Suppressor macrophage treated with lipopolysaccharide for 1 hour (primary cell): ENCODE data around the gene GLIPR1.
"Not testable (repeated sequence)": the region's sequence is repeated elsewhere in the genome, so short reads cannot be mapped to it uniquely, and the experiment has no call there.

Experiments used
- DNase-seq, 3 donors: peaks; one replicate each; pipeline ENCODE4 v3.0.0-alpha.2; 2020 to 2022

The GLIPR1 gene

DNA sequence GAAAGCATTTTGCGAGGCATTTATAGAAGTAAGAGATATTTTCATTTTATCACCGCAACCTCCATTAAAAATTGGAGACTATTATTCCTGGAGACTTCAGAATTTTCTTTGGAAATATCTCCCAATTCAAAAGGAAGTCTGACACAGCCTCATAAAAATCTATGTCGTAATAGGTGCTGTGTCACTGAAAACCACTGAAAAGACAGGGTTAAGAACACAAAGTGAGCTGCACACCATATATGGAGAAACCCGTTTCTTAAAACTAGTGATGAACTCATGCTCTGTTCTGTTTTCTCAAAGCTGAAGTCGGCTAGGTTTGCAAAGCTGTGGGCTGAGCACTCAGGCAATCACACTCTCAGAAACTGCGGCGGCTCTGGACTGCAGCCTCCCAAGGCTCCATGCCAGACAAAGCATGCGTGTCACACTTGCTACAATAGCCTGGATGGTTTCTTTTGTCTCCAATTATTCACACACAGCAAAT, at the start of gene GLIPR1:
Gene GLIPR1, plus strand, starts transcription at position 287 of the 481 bp plus-strand sequence. Its CDS starts 126 bp downstream, at position 413.
- peak; percentile 85 to 96 (median 95) for DNase-seq

DNA sequence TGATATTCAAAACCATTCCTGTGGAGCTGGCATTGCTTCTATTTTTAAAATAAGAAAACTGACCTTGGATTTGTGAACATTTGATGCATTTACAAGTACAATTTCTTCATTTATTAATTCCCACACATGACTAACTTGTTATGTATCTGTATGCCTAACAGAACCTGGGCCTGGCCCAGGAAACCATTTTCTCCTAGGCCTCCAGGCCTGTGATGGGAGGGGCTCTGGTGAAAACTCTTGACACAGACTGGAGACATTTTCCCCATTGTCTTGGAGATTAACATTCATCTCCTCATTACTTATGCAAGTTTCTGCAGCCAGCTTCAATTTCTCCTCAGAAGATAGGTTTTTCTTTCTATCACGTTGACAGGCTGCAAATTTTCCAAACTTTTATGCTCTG, 47.6 kb upstream of the GLIPR1 start:
- no peak for DNase-seq

DNA sequence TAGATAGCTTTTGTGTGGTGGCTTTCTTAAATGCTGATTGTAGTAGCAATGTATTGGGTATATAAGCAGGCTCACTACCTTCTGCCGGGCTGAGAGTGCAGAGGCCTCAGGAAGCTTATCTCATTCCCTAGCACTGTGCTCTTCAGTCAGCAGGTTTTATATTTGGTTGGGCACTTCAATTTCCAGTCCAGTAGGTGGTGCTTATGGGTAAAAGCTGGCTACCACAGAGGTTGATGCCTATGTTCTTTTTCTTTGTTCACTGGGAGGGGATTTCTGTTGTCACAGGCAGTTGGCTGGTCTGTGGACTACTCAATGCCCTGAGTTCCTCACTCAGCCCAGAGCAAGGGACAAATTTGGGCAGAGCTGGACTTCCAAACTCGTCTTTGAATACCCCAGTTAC, 43.0 kb upstream of the GLIPR1 start:
- peak; percentile 78 to 84 (median 82) for DNase-seq

DNA sequence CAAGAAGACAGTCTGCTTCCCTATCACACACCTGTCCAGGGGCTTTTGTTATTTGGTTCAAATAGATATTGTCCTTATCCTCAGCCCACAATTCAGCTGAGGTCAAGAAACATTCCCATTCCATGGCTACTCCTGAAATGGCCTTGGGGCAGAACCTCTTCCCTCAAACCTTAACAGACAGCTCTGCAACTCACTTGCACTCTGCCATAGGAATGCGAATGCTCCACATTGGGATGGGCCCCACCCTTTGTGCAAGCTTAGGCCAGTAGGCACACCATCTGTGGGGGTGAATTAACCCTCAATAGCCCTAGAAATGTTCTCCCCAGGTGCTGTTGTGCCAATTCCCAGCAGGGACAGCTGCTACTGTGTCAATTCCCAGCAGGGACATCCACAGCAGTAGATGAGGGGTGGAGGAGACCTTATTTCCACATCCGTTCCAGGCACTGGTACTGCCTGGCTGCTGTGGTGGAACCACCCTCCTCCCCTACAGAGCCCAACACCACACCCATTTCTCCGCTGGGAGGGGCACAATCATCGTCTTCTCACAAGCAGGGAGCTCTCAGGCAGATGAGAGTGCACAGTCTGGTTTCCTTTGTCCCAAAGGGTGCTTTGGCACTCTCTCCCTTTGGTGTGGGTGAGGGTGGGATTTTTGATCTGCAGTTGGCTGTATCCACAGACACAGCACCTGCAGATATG, 42.3 kb upstream of the GLIPR1 start:
- DNase-seq = no peak

DNA sequence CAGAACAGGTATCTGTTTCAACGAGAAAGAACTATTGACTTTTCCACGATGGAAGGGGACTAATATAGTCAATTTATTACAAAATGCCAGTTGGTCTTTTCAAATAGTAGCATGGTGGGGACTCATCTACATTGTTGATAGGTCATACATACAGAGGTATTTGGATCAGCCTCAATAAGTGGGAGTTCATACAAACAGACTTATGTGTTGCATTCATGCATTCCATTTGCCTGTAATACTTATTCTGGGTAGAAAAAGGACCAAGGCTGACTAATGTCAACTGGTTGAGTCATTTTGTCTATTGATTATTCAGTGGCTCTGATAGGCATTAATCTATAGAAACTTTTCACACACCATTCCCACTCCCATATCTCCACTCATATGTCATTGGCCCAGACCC, 41.5 kb upstream of the GLIPR1 start:
- DNase-seq = no peak

DNA sequence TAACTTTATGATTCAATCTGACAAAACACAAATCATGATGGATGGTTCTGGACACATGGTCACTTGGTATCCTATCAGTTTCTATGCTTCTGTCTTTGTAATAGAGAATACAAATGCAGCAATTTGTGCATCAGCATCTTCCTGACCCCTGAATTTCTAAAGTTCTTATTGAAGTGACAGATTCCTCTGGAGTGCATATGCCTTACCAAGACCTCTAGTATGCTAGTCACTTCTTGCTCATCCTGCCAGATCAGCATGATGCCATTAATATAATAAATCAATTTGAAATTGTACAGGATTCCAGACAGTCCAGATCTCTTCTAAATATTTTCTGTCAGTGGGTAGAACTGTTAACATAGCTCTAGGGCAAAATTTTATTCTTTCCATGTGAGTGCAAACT, 40.6 kb upstream of the GLIPR1 start:
- no peak for DNase-seq

DNA sequence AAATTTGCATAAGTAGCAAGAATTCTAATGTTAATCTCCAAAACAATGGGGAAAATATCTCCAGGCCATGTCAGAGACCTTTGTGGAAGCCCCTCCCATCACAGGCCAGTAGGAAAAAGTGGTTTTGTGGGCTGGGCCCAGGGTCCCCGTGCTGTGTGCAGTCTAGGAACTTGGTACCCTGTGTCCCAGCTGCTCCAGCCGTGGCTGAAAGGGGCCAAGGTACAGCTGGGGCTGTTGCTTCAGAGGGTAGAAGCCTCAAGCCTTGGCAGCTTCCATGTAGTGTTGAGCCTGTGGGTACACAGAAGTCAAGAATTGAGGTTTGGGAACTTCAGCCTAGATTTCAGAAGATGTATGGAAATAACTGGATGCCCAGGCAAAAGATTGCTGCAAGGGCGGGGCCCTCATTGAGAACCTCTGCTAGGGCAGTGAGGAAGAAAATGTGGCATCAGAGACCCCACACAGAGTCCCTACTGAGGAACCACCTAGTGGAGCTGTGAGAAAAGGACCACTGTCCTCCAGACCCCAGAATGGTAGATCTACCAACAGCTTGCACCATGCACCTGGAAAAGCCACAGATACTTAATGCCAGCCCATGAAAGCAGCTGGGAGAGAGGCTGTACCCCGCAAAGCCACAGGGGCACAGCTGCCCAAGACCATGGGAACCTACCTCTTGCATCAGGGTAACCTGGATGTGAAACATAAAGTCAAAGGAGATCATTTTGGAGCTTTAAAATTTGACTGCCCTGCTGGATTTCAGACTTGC, 38.7 kb upstream of the GLIPR1 start:
- DNase-seq = not testable (repeated sequence)

DNA sequence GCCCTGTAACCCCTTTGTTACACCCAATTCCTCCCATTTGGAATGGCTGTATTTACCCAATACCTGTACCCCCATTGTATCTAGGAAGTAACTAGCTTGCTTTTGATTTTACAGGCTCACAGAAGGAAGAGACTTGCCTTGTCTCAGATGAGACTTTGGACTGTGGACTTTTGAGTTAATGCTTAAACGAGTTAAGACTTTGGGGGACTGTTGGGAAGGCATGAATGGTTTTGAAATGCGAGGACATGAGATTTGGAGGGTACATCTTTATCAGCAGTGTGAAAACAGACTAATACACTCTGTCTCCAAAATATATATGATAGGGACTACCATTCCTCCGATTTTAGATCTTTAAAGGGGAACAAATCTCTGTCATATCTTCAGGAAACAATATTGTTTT, 38.1 kb upstream of the GLIPR1 start:
- DNase-seq = not testable (repeated sequence)

DNA sequence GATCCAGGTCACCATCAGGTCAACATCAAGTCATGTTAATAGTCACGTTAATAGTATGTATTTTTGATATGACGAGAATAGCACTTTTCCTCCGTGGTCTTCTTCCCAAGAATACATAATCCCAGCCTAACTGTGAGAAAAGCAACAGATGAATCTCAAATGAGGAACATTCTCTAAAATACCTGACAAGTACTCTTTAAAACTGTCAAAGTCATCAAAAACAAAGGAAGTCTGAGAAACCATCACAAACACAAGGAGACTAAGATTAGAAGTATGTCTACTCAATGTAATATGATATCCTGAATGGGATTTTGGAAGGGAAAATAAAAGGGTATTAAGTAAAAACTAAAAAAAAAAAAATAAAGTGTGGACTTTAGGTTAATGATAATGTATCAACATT, 36.8 kb upstream of the GLIPR1 start:
- no peak for DNase-seq

DNA sequence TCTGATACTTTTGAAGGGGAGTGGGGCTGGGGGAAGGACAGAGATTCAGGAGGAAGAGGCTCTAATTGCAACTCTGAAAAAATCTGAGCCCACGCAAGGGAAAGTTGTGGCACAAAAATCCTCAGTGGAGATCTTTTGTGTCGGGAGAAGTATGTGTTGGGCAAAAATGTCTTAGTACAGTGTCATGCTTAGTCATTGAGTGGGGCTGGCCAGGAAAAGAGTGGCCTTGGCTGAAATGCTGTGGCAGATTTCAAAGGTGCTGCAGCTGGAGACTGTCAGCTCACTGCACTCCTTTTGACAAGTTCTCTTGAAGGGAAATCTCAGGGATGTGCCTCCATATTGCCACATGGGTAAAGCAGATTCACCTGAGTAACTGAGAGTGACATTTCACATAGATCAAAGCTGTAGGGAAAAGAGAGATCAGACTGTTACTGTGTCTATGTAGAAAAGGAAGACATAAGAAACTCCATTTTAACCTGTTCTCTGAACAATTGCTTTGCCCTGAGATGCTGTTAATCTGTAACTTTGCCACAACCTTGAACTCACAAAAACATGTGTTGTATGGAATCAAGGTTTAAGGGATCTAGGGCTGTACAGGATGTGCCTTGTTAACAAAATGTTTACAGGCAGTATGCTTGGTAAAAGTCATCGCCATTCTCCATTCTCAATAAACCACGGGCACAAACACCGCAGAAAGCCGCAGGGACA, 36.0 kb upstream of the GLIPR1 start:
- peak; percentile 55 to 71 (median 61) for DNase-seq

DNA sequence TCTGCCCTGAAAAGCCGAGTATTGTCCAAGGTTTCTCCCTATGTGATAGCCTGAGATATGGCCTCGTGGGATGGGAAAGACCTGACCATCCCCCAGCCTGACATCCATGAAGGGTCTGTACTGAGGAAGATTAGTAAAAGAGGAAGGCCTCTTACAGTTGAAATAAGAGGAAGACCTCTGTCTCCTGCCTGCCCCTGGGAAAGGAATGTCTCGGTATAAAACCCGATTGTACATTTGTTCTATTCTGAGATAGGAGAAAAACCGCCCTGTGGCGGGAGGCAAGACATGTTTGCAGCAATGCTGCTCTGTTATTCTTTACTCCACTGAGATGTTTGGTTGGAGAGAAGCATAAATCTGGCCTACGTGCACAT, 35.4 kb upstream of the GLIPR1 start:
- DNase-seq = not testable (repeated sequence)

DNA sequence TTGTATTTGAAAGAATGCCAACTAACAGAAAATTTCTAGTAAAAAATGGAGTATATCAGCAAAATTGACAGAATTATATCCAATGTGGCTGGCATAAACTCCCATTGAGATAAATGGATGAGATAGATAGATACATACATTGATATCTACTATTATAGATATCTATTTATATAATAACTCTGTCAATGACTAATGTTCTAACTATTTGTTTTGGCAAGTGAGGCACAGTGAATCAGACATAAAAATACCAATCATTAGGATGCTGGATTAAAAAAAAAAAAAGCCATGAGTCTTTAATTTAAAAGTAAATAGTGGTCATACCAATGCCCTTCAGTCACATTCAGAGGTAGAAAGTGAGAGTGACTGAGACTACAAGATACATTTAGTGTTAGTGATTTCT, 33.7 kb upstream of the GLIPR1 start:
- DNase-seq = no peak

DNA sequence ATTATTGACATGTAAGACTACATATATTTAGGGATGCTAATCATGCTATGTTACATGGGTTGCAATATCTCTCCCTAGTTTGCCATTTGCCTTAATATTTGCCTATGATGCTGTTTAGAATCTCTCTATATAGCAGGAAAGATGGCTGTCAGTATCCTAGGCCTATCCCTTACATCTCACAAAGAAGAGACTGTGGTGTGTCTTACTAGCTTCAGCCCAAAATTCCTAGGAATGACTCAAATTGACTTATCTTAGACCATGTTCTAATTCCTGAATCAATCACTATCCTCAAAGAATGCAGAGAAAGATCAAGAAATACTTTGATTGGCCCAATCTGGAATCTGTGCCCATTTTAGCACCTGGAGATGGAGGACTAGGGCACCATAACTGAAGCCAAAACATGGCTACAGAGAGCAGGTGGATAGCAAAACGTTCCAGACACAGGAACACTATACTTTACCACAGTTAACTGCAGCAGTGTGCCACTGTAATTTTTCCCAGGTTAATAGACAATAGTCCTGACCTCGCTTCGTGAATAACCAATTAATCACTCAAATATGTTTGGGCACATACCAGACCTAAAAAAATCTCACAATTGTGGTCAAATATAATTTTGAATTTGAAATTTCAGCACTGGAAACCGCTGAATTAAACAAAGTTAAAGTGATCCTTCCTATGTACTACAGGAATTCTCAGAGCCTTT, 32.7 kb upstream of the GLIPR1 start:
- DNase-seq = no peak

DNA sequence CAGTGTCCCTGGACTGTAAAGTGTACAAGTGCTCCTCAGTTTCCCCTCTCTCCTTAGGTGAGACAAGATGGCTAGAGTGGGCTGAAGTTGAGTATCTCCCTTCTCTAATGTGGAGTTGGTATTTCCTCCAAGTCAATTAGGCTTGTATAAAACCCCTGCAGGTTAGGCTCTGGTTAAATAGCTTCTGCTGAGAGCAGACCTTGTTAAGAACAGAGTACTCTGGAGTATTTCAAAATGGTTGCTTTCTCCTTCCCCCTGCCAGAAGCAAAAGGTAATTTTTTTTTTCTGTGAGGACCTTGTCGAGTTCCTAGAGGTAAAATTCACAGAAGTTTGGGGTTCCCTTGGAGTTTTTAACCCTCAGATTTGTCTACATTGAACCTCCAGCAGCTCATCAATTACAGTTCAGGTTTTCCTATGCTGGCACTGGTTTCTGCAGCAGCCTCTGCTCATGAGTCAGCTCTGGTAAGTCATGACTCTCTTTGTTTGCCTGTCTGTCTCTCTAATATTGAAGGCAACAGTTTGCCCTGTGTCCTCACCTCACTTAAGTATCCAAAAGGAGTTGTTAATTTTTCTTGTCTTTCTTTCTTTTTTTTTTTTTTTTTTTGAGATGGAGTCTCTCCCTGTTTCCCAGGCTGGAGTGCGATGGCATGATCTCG, 27.8 kb upstream of the GLIPR1 start:
- DNase-seq = peak in 1 of 3 donors; percentile 30

DNA sequence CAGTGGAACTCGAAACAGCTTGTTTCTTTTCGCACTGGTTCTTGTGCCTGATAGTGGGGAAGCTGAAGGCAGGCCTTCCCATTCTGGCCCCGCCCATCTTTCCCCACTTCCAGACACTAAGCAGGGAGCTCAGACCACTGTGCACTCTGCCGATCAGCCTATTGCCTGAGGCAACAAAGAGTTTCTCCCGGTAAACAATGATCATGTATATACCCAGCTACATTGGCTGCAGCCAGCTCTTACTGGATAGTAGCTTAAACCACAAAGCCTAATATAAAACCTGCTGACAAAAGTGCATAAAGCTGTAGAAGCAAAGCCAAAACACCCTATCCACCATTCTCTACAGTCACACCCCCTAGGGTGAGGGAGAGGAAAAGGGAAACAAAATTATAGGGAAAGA, 24.7 kb upstream of the GLIPR1 start:
- peak in 1 of 3 donors; percentile 36 for DNase-seq

DNA sequence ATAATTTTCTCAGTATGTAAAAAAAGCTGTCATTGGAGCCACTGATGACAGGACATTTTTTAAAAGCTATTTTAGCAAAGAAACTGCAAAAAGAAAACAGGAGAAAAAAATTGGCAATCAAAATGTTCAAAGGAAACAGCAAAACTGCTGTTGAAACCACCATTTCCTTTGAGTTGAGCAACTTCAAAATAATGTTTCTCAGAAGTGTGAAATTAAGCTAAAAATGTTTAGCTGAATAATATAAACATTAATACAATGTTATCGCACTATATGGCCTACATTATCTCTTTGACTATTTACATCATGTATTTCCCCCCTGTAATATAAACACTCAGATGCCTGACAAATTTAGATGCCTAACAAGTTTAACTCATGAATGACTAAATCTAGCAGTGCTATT, 23.4 kb upstream of the GLIPR1 start:
- no peak for DNase-seq

DNA sequence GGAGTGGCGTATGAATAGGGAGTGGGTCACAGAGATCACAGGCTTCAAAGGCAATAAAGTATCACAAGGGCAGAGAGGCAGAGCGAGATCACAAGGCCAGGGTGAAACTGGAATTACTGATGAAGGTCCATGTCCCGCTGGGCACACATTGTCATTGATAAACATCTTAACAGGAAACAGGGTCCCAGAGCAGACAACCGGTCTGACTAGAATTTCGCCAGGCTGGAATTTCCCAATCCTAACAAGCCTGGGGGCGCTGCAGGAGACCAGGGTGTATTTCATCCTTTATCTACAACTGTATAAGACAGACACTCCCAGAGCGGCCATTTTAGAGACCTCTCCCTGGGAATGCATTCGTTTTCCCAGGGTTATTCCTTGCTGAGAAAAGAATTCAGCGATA, 22.7 kb upstream of the GLIPR1 start:
- not testable (repeated sequence) for DNase-seq

DNA sequence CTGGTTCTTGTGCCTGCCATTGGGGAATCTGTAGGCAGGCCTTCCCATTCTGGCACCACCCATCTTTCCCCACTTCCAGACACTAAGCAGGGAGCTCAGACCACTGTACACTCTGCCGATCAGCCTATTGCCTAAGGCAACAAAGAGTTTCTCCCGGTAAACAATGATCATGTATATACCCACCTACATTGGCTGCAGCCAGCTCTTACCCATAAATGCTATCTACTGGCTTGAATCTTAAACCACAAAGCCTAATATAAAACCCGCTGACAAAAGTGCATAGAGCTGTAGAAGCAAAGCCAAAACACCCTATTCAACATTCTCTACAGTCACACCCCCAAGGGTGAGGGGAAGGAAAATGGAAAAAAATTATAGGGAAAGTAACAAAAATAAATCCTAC, 20.8 kb upstream of the GLIPR1 start:
- DNase-seq = no peak

DNA sequence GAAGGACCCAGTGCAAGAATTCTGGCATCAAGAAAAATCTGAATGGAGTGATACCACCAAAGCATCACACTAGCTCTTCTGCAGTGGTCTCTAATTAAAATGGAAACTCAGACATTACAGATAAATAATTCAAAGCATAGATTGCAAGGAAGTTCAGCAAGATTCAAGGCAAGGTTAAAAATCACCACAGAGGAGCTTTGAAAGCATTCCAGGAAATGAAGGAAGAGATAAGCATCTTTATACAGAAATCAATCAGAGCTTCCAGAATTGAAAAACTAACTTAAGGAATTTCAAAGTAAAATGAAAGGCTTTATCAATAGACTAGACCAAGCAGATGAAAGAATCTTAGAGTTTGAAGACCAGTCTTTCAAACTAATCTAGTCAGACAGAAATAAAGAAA, 20.4 kb upstream of the GLIPR1 start:
- DNase-seq = no peak

DNA sequence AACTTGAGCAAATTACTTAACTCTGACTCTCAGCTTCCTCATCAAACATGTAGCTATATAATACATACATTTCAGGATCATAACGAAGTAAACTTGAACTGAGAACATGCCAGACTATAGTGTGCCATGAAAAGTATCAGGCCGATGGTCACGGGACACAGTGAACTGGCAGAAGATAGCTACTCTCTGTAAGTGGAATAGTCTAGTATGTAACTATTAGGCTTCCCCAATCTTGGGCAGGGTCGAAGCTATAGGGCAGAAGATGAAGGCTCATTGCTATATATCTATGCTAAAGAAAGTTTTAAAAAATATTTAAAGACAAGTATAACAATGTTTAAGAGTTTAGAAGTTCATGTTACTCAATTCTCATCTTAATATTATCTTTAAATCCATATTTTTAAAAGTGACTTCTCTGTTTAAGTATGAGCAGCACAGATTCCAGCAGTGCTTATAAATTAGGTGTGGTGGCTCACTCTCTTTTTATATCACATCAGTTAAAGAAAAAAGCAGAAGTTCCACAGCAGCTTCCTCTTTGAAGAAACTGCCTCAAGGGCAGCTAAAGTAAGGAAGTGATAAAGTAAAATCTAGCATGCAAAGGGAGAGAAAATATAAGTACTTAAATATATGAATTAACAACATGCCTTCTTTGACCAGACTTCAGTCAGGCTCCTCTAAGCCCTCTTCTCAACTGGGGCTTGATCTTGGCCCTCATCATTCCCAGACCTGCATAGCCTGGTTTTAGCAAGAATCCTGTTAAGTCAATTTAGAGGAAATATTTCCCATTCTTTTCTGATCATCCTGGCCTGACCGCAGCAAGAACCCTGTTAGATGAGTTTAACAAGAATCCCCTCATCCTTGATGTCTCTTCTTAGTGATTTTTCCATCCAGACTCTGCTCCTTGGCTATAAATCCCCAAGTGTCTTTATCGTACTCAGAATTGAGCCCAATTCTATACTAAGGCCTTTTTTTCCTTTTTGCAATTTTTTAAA, 8.4 kb upstream of the GLIPR1 start:
- DNase-seq = peak; percentile 70 to 89 (median 85)

DNA sequence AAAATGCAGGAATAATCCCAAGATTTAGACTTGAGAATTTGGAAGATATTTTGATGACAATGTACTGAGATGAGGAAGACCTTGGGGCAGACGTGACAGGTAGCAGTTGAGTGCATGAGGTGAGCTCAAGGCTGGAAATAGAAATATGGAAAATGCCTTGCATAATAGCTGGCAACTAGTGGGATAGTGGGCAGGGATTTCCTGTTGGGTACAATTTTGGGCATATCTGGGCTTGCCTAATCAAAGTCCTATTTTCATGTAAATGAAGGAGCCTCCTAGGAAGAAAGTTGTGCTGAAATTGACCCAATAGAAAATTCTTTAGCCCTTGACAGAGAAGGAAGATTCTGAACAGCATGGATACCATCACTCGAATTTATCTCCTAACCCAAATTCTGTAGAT, 6.4 kb upstream of the GLIPR1 start:
- DNase-seq = no peak
